ENCODE data around the gene STMN1.

STMN1 gene

GRCh38 chr1:25890239-25891034 lies 15.8 kb downstream of the STMN1 start:
- DNase-seq: no peak

GRCh38 chr1:25889470-25889869 lies 16.7 kb downstream of the STMN1 start:
- DNase-seq: no peak

- no peak for DNase-seq
Observed at GRCh38 chr1:25888426-25888987, 17.7 kb downstream of the STMN1 start.

- DNase-seq: no peak
Observed at GRCh38 chr1:25885602-25886001, 20.6 kb downstream of the STMN1 start.

GRCh38 chr1:25881266-25881665 lies 25.0 kb downstream of the STMN1 start:
- DNase-seq: no peak

- DNase-seq: no peak
Observed at GRCh38 chr1:25880518-25880917, 25.7 kb downstream of the STMN1 start.

GRCh38 chr1:25879675-25880074 lies 26.5 kb downstream of the STMN1 start:
- DNase-seq: no peak

- DNase-seq: no peak
Observed at GRCh38 chr1:25878690-25879089, 27.5 kb downstream of the STMN1 start.

GRCh38 chr1:25877155-25877554 lies 29.1 kb downstream of the STMN1 start:
- no peak for DNase-seq

- no peak for DNase-seq
Observed at GRCh38 chr1:25876693-25877077, 29.5 kb downstream of the STMN1 start.

- DNase-seq: no peak
Observed at GRCh38 chr1:25875856-25876692, 30.1 kb downstream of the STMN1 start.

- DNase-seq: no peak
Observed at GRCh38 chr1:25875154-25875855, 30.9 kb downstream of the STMN1 start, which contains the start of gene PAQR7. Gene PAQR7 (minus strand): TSS chr1:25875708. CDS start chr1:25863839, 11,869 bp downstream.

GRCh38 chr1:25874635-25875153 lies 31.5 kb downstream of the STMN1 start:
- DNase-seq: no peak

- no peak for DNase-seq
Observed at GRCh38 chr1:25874209-25874608, 32.0 kb downstream of the STMN1 start.

- DNase-seq: no peak
Observed at GRCh38 chr1:25873120-25873519, 33.1 kb downstream of the STMN1 start.

GRCh38 chr1:25872713-25873112 lies 33.5 kb downstream of the STMN1 start:
- DNase-seq: no peak

- no peak for DNase-seq
Observed at GRCh38 chr1:25871704-25872494, 34.3 kb downstream of the STMN1 start.

- no peak for DNase-seq
Observed at GRCh38 chr1:25871086-25871703, 35.0 kb downstream of the STMN1 start.

GRCh38 chr1:25870614-25871013 lies 35.6 kb downstream of the STMN1 start:
- DNase-seq: no peak

GRCh38 chr1:25869909-25870606 lies 36.2 kb downstream of the STMN1 start:
- DNase-seq: no peak
